HG02642 (cell line): ENCODE results near the gene SYT3.
"Not testable (repeated sequence)": the region's sequence is repeated elsewhere in the genome, so short reads cannot be mapped to it uniquely, and the experiment has no call there.

Experiments used
- ATAC-seq: cut with Tn5 transposase; IDR thresholded peaks from one replicate; pipeline ENCODE4 v1.9.1; 2021; ENCODE audit warnings: mild to moderate bottlenecking; ENCODE audit not compliant: unreplicated experiment, poor library complexity

SYT3 gene

GRCh38 chr19:50607388-50607787, 32.3 kb downstream of the SYT3 start:
- ATAC-seq: no peak

GRCh38 chr19:50606059-50606836, 33.4 kb downstream of the SYT3 start:
- not testable (repeated sequence) for ATAC-seq

- ATAC-seq: not testable (repeated sequence)
Observed at GRCh38 chr19:50604264-50605073, 35.2 kb downstream of the SYT3 start.

- ATAC-seq: no peak
Observed at GRCh38 chr19:50602935-50603334, 36.7 kb downstream of the SYT3 start.

GRCh38 chr19:50602496-50602895, 37.2 kb downstream of the SYT3 start:
- no peak for ATAC-seq

- no peak for ATAC-seq
Observed at GRCh38 chr19:50602089-50602422, 37.6 kb downstream of the SYT3 start.

GRCh38 chr19:50601407-50602088, 38.1 kb downstream of the SYT3 start:
- no peak for ATAC-seq

- no peak for ATAC-seq
Observed at GRCh38 chr19:50599427-50599826, 40.3 kb downstream of the SYT3 start.

GRCh38 chr19:50590191-50590590, 49.5 kb downstream of the SYT3 start:
- no peak for ATAC-seq

GRCh38 chr19:50581795-50582660, 57.7 kb downstream of the SYT3 start:
- ATAC-seq: not testable (repeated sequence)

- ATAC-seq: no peak
Observed at GRCh38 chr19:50580970-50581634, 58.6 kb downstream of the SYT3 start.

- no peak for ATAC-seq
Observed at GRCh38 chr19:50580240-50580639, 59.4 kb downstream of the SYT3 start.

- ATAC-seq: not testable (repeated sequence)
Observed at GRCh38 chr19:50576769-50577168, 62.9 kb downstream of the SYT3 start.

- ATAC-seq: no peak
Observed at GRCh38 chr19:50573741-50574461, 65.8 kb downstream of the SYT3 start.
